ENCODE results near the gene TMEM41B. TPM values are rescaled to one million over a fixed set of nuclear protein-coding genes. Genes with fewer than 3 reads are reported as not detected.
"Not testable (repeated sequence)": the region's sequence is repeated elsewhere in the genome, so short reads cannot be mapped to it uniquely, and the experiment has no call there.

TMEM41B gene
- total RNA-seq, 1 donor from 2014 or later: 26.7 TPM

DNA sequence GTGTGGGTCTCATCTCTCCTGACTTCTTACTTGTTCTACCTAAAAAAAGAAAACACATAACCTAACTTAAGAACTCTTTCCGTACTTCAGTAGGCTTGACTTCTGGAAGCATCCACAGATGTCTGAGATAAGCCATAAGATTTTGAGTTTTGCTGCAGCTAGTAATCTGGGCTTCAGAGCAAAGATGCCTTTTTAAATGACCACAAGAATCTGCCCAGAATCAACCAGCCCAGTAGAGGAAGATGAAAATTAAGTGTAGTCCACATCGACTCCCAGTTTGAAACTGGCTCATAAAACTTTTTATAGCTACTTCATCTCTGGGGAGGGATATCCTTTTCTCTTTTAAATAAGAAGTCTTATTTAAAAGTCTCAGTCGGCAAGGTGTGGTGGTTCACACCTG, 60.0 kb downstream of the TMEM41B start:
- DNase-seq (ENCODE audit: low spot score in 2 of 2): no peak
- no peaks in the 10 kb centered on the region for H3K27me3 ChIP-seq
- no peak overlapping the region for H3K4me3 ChIP-seq
- H3K36me3 ChIP-seq: peaks cover 5 to 14% of the 10 kb centered on the region in 2 donors
- H3K4me1 ChIP-seq: peaks cover 0 to 20% of the 10 kb centered on the region in 2 donors
- TF ChIP-seq, protein P1, sequence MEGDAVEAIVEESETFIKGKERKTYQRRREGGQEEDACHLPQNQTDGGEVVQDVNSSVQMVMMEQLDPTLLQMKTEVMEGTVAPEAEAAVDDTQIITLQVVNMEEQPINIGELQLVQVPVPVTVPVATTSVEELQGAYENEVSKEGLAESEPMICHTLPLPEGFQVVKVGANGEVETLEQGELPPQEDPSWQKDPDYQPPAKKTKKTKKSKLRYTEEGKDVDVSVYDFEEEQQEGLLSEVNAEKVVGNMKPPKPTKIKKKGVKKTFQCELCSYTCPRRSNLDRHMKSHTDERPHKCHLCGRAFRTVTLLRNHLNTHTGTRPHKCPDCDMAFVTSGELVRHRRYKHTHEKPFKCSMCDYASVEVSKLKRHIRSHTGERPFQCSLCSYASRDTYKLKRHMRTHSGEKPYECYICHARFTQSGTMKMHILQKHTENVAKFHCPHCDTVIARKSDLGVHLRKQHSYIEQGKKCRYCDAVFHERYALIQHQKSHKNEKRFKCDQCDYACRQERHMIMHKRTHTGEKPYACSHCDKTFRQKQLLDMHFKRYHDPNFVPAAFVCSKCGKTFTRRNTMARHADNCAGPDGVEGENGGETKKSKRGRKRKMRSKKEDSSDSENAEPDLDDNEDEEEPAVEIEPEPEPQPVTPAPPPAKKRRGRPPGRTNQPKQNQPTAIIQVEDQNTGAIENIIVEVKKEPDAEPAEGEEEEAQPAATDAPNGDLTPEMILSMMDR (IDR thresholded peaks at IDR 0.05): no peak
- intact Hi-C loops (cut with DNase I): no loop called here
- no peak overlapping the region for H3K27ac ChIP-seq
- H3K9me3 ChIP-seq: no peaks in the 10 kb centered on the region

DNA sequence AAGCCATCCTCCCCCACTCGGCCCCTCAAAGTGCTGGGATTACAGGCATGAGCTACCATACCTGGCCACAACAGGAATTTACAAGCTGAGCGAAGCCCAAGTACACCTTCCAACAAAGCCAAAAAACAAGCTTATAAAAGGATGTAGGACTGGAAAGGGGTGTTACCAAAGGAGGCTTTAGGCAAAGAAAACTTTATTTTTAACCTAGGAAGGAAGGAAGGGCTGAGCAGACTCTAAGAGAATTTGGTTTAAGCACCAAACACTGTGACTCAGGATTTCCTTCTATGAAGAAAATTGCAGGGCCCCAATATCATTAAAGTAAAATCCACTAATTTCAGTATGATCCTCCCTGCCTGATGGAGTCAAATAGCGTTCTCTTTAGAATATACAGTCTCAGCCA, 61.3 kb downstream of the TMEM41B start:
- no peak for DNase-seq (ENCODE audit: low spot score in 2 of 2)
- Histone ChIP-seq H3K27ac (peak overlapping the region; percentile 19 to 61), H3K4me1 (peaks cover 0 to 20% of the 10 kb centered on the region in 2 donors), H3K4me3 (no peak overlapping the region), H3K27me3 (no peaks in the 10 kb centered on the region), H3K36me3 (peaks cover 5 to 14% of the 10 kb centered on the region in 2 donors), H3K9me3 (no peaks in the 10 kb centered on the region)
- intact Hi-C loops (cut with DNase I): no loop called here
- TF ChIP-seq, protein P1 (IDR thresholded peaks at IDR 0.05): no peak

DNA sequence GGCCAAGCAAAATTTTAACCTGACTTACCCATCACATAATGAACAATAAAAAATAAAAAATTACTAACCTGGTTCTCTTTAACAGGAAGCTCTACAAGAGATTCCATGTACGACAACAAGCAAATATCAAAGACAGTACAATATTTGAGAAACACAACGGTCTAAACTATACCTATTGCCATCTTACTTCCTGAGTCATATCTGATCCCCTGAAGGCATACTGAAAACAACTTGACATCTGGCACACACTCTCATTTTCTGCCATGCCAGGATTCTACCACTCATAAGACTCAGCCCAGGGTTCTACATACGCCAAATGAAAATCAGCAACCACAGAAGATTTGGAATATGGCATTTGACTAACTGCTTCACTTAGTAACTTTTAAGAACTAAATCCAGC, 63.1 kb downstream of the TMEM41B start:
- H3K4me3 ChIP-seq: no peak overlapping the region
- H3K27me3 ChIP-seq: no peaks in the 10 kb centered on the region
- peaks cover 5 to 14% of the 10 kb centered on the region in 2 donors for H3K36me3 ChIP-seq
- H3K4me1 ChIP-seq: peaks cover 0 to 20% of the 10 kb centered on the region in 2 donors
- TF ChIP-seq, protein P1 (IDR thresholded peaks at IDR 0.05): no peak
- H3K9me3 ChIP-seq: no peaks in the 10 kb centered on the region
- H3K27ac ChIP-seq: no peak overlapping the region
- DNase-seq (ENCODE audit: low spot score in 2 of 2): no peak
- intact Hi-C loops (cut with DNase I): no loop called here

DNA sequence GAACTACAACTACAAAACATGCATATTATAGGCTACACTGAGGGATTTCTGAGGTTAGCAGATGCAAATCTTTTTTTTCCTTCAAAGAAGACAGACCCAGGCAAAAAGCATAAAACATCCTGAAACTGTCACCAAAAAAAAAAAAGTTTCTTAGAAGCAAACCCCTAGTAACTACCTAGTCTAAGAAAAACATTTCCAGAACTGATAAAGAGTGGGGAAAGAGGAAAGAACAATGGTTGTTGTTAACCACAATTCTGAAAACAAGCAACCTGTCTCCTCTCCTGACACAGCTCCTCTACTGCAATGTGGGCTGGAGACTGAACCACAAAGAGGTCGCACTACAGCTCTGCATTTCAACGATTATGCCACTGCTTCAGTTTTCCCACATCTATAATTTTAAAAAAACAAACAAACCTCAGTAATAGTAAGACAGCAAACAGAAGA, 64.2 kb downstream of the TMEM41B start:
- H3K4me3 ChIP-seq: no peak overlapping the region
- TF ChIP-seq, protein P1 (IDR thresholded peaks at IDR 0.05): no peak
- H3K27me3 ChIP-seq: no peaks in the 10 kb centered on the region
- no peak overlapping the region for H3K27ac ChIP-seq
- intact Hi-C loops (cut with DNase I): no loop called here
- peaks cover 0 to 20% of the 10 kb centered on the region in 2 donors for H3K4me1 ChIP-seq
- DNase-seq (ENCODE audit: low spot score in 2 of 2): no peak
- H3K36me3 ChIP-seq: peaks cover 1 to 7% of the 10 kb centered on the region in 2 donors
- no peaks in the 10 kb centered on the region for H3K9me3 ChIP-seq

DNA sequence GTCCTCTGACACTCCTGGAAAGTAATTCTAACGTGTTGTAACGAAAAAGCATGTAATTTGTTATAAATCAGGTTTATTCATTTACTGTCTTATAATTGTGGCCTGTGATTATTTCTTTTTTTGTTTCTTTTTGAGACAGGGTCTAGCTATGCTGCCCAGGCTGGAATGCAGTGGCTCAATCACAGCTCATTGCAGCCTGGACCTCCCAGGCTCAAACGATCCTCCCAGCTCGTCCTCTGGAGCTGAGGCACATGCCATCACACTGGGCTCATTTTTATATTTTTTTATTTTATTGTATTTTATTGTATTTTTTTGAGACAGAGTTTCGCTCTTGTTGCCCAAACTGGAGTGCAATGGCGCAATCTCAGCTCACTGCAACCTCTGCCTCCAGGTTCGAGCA, 65.1 kb downstream of the TMEM41B start:
- no peaks in the 10 kb centered on the region for H3K9me3 ChIP-seq
- H3K4me3 ChIP-seq: no peak overlapping the region
- no peaks in the 10 kb centered on the region for H3K36me3 ChIP-seq
- DNase-seq (ENCODE audit: low spot score in 2 of 2): no peak
- H3K27me3 ChIP-seq: no peaks in the 10 kb centered on the region
- TF ChIP-seq, protein P1 (IDR thresholded peaks at IDR 0.05): no peak
- peaks cover 0 to 20% of the 10 kb centered on the region in 2 donors for H3K4me1 ChIP-seq
- H3K27ac ChIP-seq: no peak overlapping the region
- intact Hi-C loops (cut with DNase I): no loop called here

DNA sequence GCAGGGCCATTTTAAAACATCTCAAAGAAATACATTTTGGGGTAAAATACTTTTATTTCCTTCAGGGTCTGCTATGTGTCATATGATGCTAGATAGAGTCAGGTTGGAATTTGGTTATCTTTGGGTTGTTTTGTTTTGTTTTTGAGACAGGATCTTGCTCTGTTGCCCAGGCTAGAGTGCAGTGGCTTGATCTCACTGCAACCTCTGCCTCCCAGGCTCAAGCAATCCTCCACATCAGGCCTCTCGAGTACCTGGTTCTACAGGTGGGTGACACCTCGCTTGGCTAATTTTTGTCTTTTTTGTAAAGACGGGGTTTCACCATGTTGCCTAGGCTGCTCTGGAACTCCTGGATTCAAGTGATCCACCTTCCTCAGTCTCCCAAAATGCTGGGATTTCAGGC, 66.5 kb downstream of the TMEM41B start:
- H3K9me3 ChIP-seq: no peaks in the 10 kb centered on the region
- TF ChIP-seq, protein P1 (IDR thresholded peaks at IDR 0.05): no peak
- no peaks in the 10 kb centered on the region for H3K36me3 ChIP-seq
- H3K27ac ChIP-seq: no peak overlapping the region
- H3K4me3 ChIP-seq: no peak overlapping the region
- no peaks in the 10 kb centered on the region for H3K27me3 ChIP-seq
- no peak for DNase-seq (ENCODE audit: low spot score in 2 of 2)
- H3K4me1 ChIP-seq: peaks cover 0 to 12% of the 10 kb centered on the region in 2 donors
- intact Hi-C loops (cut with DNase I): no loop called here

DNA sequence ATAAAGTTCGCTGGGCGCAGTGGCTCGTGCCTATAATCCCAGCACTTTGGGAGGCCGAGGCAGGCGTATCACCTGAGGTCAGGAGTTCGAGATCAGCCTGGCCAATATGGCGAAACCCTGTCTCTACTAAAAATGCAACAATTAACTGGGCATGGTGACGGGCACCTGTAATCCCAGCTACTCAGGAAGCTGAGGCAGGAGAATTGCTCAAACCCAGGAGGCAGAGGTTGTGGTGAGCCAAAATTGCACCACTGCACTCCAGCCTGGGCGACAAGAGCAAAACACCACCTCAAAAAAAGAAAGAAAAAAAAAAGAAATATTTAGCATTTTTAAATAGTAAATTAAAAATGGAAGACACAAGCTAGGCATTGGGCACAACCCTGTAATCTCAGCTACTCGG, 78.2 kb downstream of the TMEM41B start:
- H3K4me1 ChIP-seq; DNase-seq (ENCODE audit: low spot score in 2 of 2); H3K4me3 ChIP-seq; H3K27ac ChIP-seq; H3K27me3 ChIP-seq; intact Hi-C loops (cut with DNase I); H3K36me3 ChIP-seq; H3K9me3 ChIP-seq: not testable (repeated sequence)
